Measurements from ENCODE around the gene CLEC16A.

CLEC16A gene

DNA sequence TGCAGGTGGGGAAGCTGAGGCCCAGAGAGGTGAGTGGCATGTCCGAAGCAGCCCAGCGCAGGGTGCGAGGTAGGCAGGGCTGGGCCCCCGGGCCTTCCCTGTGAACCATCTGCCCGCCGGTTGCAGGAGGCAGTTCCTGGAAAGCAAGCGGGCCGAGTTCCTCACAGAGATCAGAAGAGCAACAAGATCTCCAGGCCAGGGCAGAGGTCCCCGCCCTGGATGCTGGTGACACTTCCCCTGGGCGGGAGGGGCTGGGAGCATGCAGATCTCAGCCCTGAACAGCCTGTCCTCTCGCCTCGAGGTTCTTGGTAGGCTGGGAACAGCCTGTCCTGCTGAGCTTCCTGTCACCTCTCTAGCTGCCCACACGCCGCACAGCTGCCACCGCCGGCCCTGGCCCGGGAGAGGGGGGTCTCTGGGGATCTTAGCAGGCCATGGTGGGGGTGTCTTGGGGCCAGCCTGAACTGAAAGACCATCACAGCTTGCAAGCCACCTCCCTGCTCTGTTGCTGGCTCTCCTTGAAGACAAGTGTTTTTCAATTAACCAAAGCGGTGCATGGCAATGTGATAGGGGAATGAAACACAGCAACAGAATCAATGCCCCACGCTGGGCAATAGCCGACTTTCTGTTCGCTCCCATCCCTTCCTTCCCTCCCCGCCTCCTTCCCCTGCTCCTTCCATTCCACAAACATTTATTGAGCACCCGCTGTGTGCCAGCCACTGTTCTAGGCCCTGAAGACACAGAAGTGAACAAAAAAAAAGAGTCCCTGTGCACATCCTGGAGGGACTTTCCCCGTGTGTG, 279.9 kb downstream of the CLEC16A start:
- H3K27me3 ChIP-seq (ENCODE audit: insufficient read depth, poor library complexity, severe bottlenecking), result no peaks in the 10 kb centered on the region
- peak; percentile 66; the same call in 1 of the 2 replicates for TF ChIP-seq SPI1 (IDR thresholded peaks at IDR 0.05; ENCODE audit: borderline replicate concordance, low read depth)
- no peak for TF ChIP-seq CTCF (IDR thresholded peaks at IDR 0.05; ENCODE audit: insufficient read depth, low read length)
- H3K4me3 ChIP-seq (replicated peaks; ENCODE audit: insufficient read depth, low read length), result no peak overlapping the region
- H3K27ac ChIP-seq (replicated peaks), result peak overlapping the region; percentile 48
- DNase-seq (ENCODE audit: low read depth in 1 of 2, low spot score in 1 of 2), result peak; percentile 78 to 83

GRCh38 chr16:11224894-11225676, 280.7 kb downstream of the CLEC16A start:
- Histone ChIP-seq H3K27ac (replicated peaks) (peak overlapping the region; percentile 48), H3K4me3 (replicated peaks; ENCODE audit: insufficient read depth, low read length) (no peak overlapping the region), H3K27me3 (ENCODE audit: insufficient read depth, poor library complexity, severe bottlenecking) (no peaks in the 10 kb centered on the region)
- peak in 1 of 2 experiments; percentile 67 for DNase-seq (ENCODE audit: low read depth in 1 of 2, low spot score in 1 of 2)
- TF ChIP-seq CTCF (IDR thresholded peaks at IDR 0.05; ENCODE audit: insufficient read depth, low read length), result no peak
- TF ChIP-seq POLR2AphosphoS5 (IDR thresholded peaks at IDR 0.05; ENCODE audit: low read depth), result peak; percentile 45; the same call in 1 of the 2 replicates

DNA sequence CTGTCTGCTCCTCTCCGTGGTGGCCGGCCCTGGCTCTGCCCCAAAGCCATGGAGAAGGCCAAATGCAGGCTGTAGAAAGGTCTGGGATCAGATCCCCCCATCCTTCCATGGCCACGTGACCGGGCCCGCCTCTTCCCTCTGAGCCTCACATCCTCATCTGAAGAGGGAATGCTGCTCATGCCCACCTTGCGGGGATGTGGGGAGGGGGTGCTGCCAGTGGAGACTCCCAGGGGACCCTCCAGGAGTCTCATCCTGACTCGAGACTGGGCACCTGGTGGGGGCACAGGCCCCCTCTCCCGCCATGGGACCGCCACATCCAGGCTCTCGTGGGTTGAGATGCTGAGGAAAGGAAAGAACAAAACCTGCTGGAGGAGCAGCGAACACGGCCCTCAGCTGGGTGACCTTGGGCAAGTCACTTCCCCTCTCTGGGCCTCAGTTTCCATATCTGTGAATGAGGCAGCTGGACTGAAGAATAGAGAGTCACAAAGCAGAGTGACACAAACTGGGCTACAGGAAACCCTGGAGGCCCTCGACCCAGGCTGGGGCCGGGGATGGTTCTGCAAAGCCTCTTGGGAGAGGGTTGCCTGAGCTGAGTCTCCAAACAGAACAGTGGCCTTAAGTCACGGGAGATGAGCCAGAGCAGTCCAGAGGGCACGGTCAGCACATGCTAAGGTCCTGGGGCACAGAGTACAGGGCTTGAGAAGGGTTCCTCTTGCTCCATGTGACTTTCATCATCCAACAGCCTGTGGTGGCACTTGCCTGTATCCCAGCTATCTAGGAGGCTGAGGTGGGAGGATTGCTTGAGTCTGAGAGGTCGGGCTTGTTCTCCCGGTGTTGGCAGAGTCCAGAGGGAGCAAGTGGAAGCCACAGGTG, 281.5 kb downstream of the CLEC16A start:
- no peaks in the 10 kb centered on the region for H3K27me3 ChIP-seq (ENCODE audit: insufficient read depth, poor library complexity, severe bottlenecking)
- H3K27ac ChIP-seq (replicated peaks), result no peak overlapping the region
- H3K4me3 ChIP-seq (replicated peaks; ENCODE audit: insufficient read depth, low read length), result no peak overlapping the region
- DNase-seq (ENCODE audit: low read depth in 1 of 2, low spot score in 1 of 2), result no peak
- no peak for TF ChIP-seq GABPA (IDR thresholded peaks at IDR 0.05; ENCODE audit: low read depth)
- no peak for TF ChIP-seq SPI1 (IDR thresholded peaks at IDR 0.05; ENCODE audit: borderline replicate concordance, low read depth)
- no peak for TF ChIP-seq POLR2AphosphoS5 (IDR thresholded peaks at IDR 0.05; ENCODE audit: low read depth)
- no peak for TF ChIP-seq CTCF (IDR thresholded peaks at IDR 0.05; ENCODE audit: insufficient read depth, low read length)
- TF ChIP-seq, protein P1, sequence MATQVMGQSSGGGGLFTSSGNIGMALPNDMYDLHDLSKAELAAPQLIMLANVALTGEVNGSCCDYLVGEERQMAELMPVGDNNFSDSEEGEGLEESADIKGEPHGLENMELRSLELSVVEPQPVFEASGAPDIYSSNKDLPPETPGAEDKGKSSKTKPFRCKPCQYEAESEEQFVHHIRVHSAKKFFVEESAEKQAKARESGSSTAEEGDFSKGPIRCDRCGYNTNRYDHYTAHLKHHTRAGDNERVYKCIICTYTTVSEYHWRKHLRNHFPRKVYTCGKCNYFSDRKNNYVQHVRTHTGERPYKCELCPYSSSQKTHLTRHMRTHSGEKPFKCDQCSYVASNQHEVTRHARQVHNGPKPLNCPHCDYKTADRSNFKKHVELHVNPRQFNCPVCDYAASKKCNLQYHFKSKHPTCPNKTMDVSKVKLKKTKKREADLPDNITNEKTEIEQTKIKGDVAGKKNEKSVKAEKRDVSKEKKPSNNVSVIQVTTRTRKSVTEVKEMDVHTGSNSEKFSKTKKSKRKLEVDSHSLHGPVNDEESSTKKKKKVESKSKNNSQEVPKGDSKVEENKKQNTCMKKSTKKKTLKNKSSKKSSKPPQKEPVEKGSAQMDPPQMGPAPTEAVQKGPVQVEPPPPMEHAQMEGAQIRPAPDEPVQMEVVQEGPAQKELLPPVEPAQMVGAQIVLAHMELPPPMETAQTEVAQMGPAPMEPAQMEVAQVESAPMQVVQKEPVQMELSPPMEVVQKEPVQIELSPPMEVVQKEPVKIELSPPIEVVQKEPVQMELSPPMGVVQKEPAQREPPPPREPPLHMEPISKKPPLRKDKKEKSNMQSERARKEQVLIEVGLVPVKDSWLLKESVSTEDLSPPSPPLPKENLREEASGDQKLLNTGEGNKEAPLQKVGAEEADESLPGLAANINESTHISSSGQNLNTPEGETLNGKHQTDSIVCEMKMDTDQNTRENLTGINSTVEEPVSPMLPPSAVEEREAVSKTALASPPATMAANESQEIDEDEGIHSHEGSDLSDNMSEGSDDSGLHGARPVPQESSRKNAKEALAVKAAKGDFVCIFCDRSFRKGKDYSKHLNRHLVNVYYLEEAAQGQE (IDR thresholded peaks at IDR 0.05; ENCODE audit: insufficient replicate concordance, low read depth), result no peak

DNA sequence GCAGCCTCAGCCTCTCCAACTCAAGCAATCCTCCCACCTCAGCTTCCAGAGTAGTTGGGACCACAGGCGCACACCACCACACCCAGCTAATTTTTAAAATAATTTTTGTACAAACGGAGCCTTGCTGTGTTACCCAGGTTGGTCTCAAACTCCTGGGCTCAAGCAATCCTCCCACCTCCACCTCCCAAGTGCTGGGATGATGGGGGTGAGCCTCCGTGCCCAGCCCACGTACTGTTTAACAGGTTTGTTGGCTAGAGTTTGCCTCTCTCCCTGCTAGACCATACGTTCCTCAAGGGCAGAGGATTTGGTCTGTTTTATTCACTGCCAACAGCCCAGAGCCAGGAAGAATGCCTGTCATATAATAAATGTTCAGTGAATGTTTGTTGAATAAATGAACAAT, 285.1 kb downstream of the CLEC16A start:
- Histone ChIP-seq H3K4me3 (replicated peaks; ENCODE audit: insufficient read depth, low read length) (no peak overlapping the region), H3K27me3 (ENCODE audit: insufficient read depth, poor library complexity, severe bottlenecking) (no peaks in the 10 kb centered on the region), H3K27ac (replicated peaks) (no peak overlapping the region)
- no peak for DNase-seq (ENCODE audit: low read depth in 1 of 2, low spot score in 1 of 2)
- TF ChIP-seq CTCF (IDR thresholded peaks at IDR 0.05; ENCODE audit: insufficient read depth, low read length) (no peak), POLR2AphosphoS5 (IDR thresholded peaks at IDR 0.05; ENCODE audit: low read depth) (no peak), SPI1 (IDR thresholded peaks at IDR 0.05; ENCODE audit: borderline replicate concordance, low read depth) (no peak), GABPA (IDR thresholded peaks at IDR 0.05; ENCODE audit: low read depth) (no peak)
- TF ChIP-seq, protein P1 (IDR thresholded peaks at IDR 0.05; ENCODE audit: insufficient replicate concordance, low read depth), result no peak

Measured in HL-60 (cell line).